Effector memory CD4-positive, alpha-beta T cell (primary cell): ENCODE results near the gene TUBGCP4.

ENCODE experiments used
- DNase-seq, 3 donors: peaks; one replicate each; pipeline ENCODE4 v3.0.0-alpha.2; 2020
- H3K27ac ChIP-seq: 2 replicates; pipeline ENCODE4 v1.7.0; 2013; ENCODE audit warnings: mild to moderate bottlenecking, low read length, moderate library complexity; ENCODE audit not compliant: insufficient read depth, poor library complexity, severe bottlenecking
- H3K27me3 ChIP-seq: replicated peaks from 2 replicates; pipeline ENCODE4 v1.7.0; 2013; ENCODE audit warnings: mild to moderate bottlenecking, low read length; ENCODE audit not compliant: insufficient read depth, control insufficient read depth, poor library complexity, severe bottlenecking
- H3K36me3 ChIP-seq: 2 replicates; pipeline ENCODE4 v1.7.0; 2013; ENCODE audit warnings: mild to moderate bottlenecking, low read length, moderate library complexity; ENCODE audit not compliant: control insufficient read depth, insufficient read depth
- H3K4me1 ChIP-seq: 2 replicates; pipeline ENCODE4 v1.7.0; 2013; ENCODE audit warnings: low read length, mild to moderate bottlenecking; ENCODE audit not compliant: control insufficient read depth, insufficient read depth, poor library complexity, severe bottlenecking
- H3K4me3 ChIP-seq: 2 replicates; pipeline ENCODE4 v1.7.0; 2013; ENCODE audit warnings: low read length, low read depth, mild to moderate bottlenecking; ENCODE audit not compliant: insufficient read depth, poor library complexity, severe bottlenecking
- H3K9me3 ChIP-seq: 2 replicates; pipeline ENCODE4 v1.7.0; 2013; ENCODE audit warnings: mild to moderate bottlenecking, low read length, moderate library complexity; ENCODE audit not compliant: control insufficient read depth

Gene TUBGCP4

DNA sequence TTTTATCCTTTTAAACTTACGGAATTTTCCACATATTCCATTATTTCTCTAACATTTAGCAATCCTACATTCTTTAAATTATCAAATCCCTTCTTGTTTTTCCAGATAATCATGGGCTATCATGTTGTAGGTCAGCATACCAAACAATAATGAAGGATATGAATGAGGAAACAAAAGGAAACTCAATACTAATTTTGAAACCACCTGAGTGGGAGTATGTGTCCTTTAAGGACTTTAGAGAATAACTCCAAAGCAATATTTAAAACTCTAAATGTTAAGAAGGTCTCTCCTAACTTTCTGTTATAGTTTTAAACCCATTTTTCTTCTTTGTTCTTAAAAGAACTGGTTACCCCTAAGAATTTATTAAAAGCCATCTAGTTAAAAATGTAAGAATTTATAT, 79.1 kb downstream of the TUBGCP4 start:
- Histone ChIP-seq H3K4me1 (no peaks in the 10 kb centered on the region), H3K36me3 (peaks cover 4% of the 10 kb centered on the region), H3K4me3 (no peak overlapping the region), H3K9me3 (no peaks in the 10 kb centered on the region), H3K27ac (no peak overlapping the region), H3K27me3 (no peaks in the 10 kb centered on the region)
- DNase-seq: no peak
